Neural progenitor cell (in vitro differentiated cells): ENCODE results near the gene EDNRA. TPM values are rescaled to one million over a fixed set of nuclear protein-coding genes. Genes with fewer than 3 reads are reported as not detected.

Experiments used
- DNase-seq: peaks from one replicate; pipeline ENCODE4 v3.0.0-alpha.2; 2016; ENCODE audit warnings: low spot score
- H2AFZ ChIP-seq: fragments of 200-600 bp; sonication (generic); replicated peaks from 2 replicates; pipeline ENCODE4 v1.6.1; 2016; ENCODE audit warnings: antibody characterized with exemption
- H3F3A ChIP-seq: fragments of 200-600 bp; sonication (generic); 2 replicates; pipeline ENCODE4 v1.6.1; 2016; ENCODE audit warnings: antibody characterized with exemption, low read depth
- H3K27ac ChIP-seq: fragments of 200-600 bp; sonication (generic); 2 replicates; pipeline ENCODE4 v1.5.1; 2016; ENCODE audit warnings: mild to moderate bottlenecking
- H3K27me3 ChIP-seq: fragments of 200-600 bp; sonication (generic); 2 replicates; pipeline ENCODE4 v1.6.1; 2016; ENCODE audit warnings: mild to moderate bottlenecking, moderate library complexity
- H3K36me3 ChIP-seq: fragments of 200-600 bp; sonication (generic); 2 replicates; pipeline ENCODE4 v1.5.1; 2016
- H3K4me1 ChIP-seq: fragments of 200-600 bp; sonication (generic); 2 replicates; pipeline ENCODE4 v1.6.1; 2016; ENCODE audit warnings: mixed run types
- H3K4me2 ChIP-seq: fragments of 200-600 bp; sonication (generic); 2 replicates; pipeline ENCODE4 v1.6.1; 2016
- H3K4me3 ChIP-seq: fragments of 200-600 bp; sonication (generic); 2 replicates; pipeline ENCODE4 v1.5.1; 2016
- H3K79me2 ChIP-seq: fragments of 200-600 bp; sonication (generic); 2 replicates; pipeline ENCODE4 v1.6.1; 2016; ENCODE audit warnings: low read depth
- H3K9ac ChIP-seq: fragments of 200-600 bp; sonication (generic); 2 replicates; pipeline ENCODE4 v1.6.1; 2016
- H3K9me3 ChIP-seq: fragments of 200-600 bp; sonication (generic); 2 replicates; pipeline ENCODE4 v1.5.1; 2016; ENCODE audit warnings: low read depth
- H4K20me1 ChIP-seq: fragments of 200-600 bp; sonication (generic); 2 replicates; pipeline ENCODE4 v1.6.1; 2016; ENCODE audit warnings: low read depth
- H3K27ac Mint-ChIP-seq: 3 replicates; pipeline ENCODE4 v1.8.0; 2021; ENCODE audit warnings: mixed read lengths
- H3K27me3 Mint-ChIP-seq: 2 replicates; pipeline ENCODE4 v1.8.0; 2022; ENCODE audit warnings: low read depth, mild to moderate bottlenecking, inconsistent platforms, moderate library complexity, mixed read lengths; ENCODE audit not compliant: insufficient read depth
- H3K36me3 Mint-ChIP-seq: 3 replicates; pipeline ENCODE4 v1.8.0; 2021; ENCODE audit warnings: mixed read lengths
- H3K4me1 Mint-ChIP-seq: 3 replicates; pipeline ENCODE4 v1.8.0; 2021; ENCODE audit warnings: mixed read lengths
- H3K4me3 Mint-ChIP-seq: 3 replicates; pipeline ENCODE4 v1.8.0; 2021; ENCODE audit warnings: mild to moderate bottlenecking, moderate library complexity, mixed read lengths
- H3K9me3 Mint-ChIP-seq: 3 replicates; pipeline ENCODE4 v1.8.0; 2020; ENCODE audit warnings: mixed read lengths
- CTCF ChIP-seq: fragments of 200-600 bp; sonication (generic); IDR thresholded peaks from 2 replicates; pipeline ENCODE4 v1.5.1; 2017; ENCODE audit warnings: antibody characterized with exemption, mild to moderate bottlenecking
- EZH2 ChIP-seq: fragments of 200-600 bp; sonication (generic); IDR thresholded peaks from 2 replicates; pipeline ENCODE4 v1.6.1; 2017; ENCODE audit warnings: antibody characterized with exemption, mild to moderate bottlenecking, moderate library complexity
- EZH2phosphoT487 ChIP-seq: fragments of 200-600 bp; sonication (generic); IDR thresholded peaks from 2 replicates; pipeline ENCODE4 v1.6.1; 2017; ENCODE audit warnings: antibody characterized with exemption
- total RNA-seq: library from RNA; depleted of rRNA; stranded (reverse); fragments of >200 nt; gene quantifications from 2 replicates; pipeline ENCODE4 v1.2.3, GENCODE V29; 2015; ENCODE audit warnings: low replicate concordance

EDNRA gene
- total RNA-seq, 1 donor from 2014 or later: 2.9 TPM

DNA sequence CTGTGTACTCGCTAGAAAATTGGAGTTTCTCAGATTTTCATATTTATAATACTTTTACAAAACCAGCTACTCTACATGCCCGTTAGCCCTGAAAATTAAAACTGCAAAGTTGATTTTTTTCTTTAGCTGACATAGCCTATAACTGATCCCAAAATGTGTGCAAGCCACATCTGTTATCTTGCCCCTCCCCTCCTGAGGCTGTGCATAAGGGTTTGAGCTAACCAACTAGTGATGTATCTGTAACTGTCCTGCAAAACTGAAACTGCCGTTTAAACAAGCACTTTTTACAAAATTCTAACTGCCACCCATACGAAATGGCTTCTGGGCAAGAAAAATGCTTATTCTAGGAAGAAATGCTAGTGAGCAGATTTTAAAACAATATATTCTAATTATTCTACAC lies 59.1 kb downstream of the EDNRA start:
- Mint-ChIP-seq H3K4me3 (no peak overlapping the region), H3K36me3 (no peaks in the 10 kb centered on the region), H3K9me3 (no peaks in the 10 kb centered on the region), H3K27me3 (no peaks in the 10 kb centered on the region), H3K4me1 (peaks cover 3% of the 10 kb centered on the region), H3K27ac (no peak overlapping the region)
- Histone ChIP-seq H3K9me3 (no peaks in the 10 kb centered on the region), H3K36me3 (no peaks in the 10 kb centered on the region), H3F3A (no peaks in the 10 kb centered on the region), H3K27me3 (no peaks in the 10 kb centered on the region), H3K4me1 (no peaks in the 10 kb centered on the region), H3K27ac (no peak overlapping the region), H4K20me1 (no peaks in the 10 kb centered on the region), H3K9ac (no peak overlapping the region), H3K4me3 (no peak overlapping the region), H2AFZ (no peak overlapping the region), H3K79me2 (no peaks in the 10 kb centered on the region), H3K4me2 (no peak overlapping the region)
- no peak for DNase-seq
- TF ChIP-seq EZH2phosphoT487 (no peak), CTCF (no peak), EZH2 (no peak)

DNA sequence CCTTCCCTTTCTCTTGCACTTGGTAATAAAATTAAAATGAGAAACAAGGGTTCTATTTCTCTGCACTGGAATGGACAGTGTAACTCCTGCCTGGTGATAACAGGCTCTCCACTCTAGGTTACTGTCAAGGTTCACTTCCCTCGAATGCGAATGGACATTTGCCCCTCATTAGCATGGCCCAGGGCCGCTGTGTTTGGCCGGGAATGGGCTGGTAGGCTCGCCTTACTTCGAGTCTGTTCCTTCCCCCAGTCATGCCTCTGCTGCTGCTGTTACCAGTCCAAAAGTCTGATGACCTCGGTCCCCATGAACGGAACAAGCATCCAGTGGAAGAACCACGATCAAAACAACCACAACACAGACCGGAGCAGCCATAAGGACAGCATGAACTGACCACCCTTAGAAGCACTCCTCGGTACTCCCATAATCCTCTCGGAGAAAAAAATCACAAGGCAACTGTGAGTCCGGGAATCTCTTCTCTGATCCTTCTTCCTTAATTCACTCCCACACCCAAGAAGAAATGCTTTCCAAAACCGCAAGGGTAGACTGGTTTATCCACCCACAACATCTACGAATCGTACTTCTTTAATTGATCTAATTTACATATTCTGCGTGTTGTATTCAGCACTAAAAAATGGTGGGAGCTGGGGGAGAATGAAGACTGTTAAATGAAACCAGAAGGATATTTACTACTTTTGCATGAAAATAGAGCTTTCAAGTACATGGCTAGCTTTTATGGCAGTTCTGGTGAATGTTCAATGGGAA lies 61.5 kb downstream of the EDNRA start:
- no peaks in the 10 kb centered on the region for H3K36me3 Mint-ChIP-seq
- Histone ChIP-seq H3K36me3 (no peaks in the 10 kb centered on the region), H3K27ac (no peak overlapping the region), H3F3A (no peaks in the 10 kb centered on the region), H3K4me1 (no peaks in the 10 kb centered on the region), H4K20me1 (no peaks in the 10 kb centered on the region), H3K27me3 (no peaks in the 10 kb centered on the region), H3K4me3 (no peak overlapping the region), H3K79me2 (no peaks in the 10 kb centered on the region), H3K4me2 (no peak overlapping the region), H3K9ac (no peak overlapping the region), H2AFZ (no peak overlapping the region), H3K9me3 (no peaks in the 10 kb centered on the region)
- no peaks in the 10 kb centered on the region for H3K9me3 Mint-ChIP-seq
- no peak overlapping the region for H3K27ac Mint-ChIP-seq
- no peak for TF ChIP-seq CTCF
- no peak for TF ChIP-seq EZH2phosphoT487
- no peak for TF ChIP-seq EZH2
- DNase-seq: no peak
- no peaks in the 10 kb centered on the region for H3K4me1 Mint-ChIP-seq
- H3K27me3 Mint-ChIP-seq: no peaks in the 10 kb centered on the region
- no peak overlapping the region for H3K4me3 Mint-ChIP-seq

GRCh38 chr4:147543034-147543433 lies 62.1 kb downstream of the EDNRA start:
- Mint-ChIP-seq H3K27me3 (no peaks in the 10 kb centered on the region), H3K9me3 (no peaks in the 10 kb centered on the region), H3K4me3 (no peak overlapping the region), H3K4me1 (no peaks in the 10 kb centered on the region), H3K36me3 (no peaks in the 10 kb centered on the region), H3K27ac (no peak overlapping the region)
- no peaks in the 10 kb centered on the region for H3F3A ChIP-seq
- no peak for DNase-seq
- no peaks in the 10 kb centered on the region for H3K9me3 ChIP-seq
- H2AFZ ChIP-seq: no peak overlapping the region
- H3K4me3 ChIP-seq: no peak overlapping the region
- H3K79me2 ChIP-seq: no peaks in the 10 kb centered on the region
- H3K4me2 ChIP-seq: no peak overlapping the region
- H3K27me3 ChIP-seq: no peaks in the 10 kb centered on the region
- no peak overlapping the region for H3K9ac ChIP-seq
- H3K36me3 ChIP-seq: no peaks in the 10 kb centered on the region
- H3K4me1 ChIP-seq: no peaks in the 10 kb centered on the region
- H3K27ac ChIP-seq: no peak overlapping the region
- no peak for TF ChIP-seq EZH2phosphoT487
- TF ChIP-seq EZH2: no peak
- no peak for TF ChIP-seq CTCF
- H4K20me1 ChIP-seq: no peaks in the 10 kb centered on the region
